HepG2 (cell line): Measurements from ENCODE around the gene LAMC3. TPM values are rescaled to one million over a fixed set of nuclear protein-coding genes. Genes with fewer than 3 reads are reported as not detected.

ENCODE experiments used
- ATAC-seq: fragments of 200-7000 bp; cut with Tn5 transposase; 3 replicates; pipeline ENCODE4 v1.9.1; 2020; ENCODE audit warnings: mild to moderate bottlenecking, moderate library complexity
- BruUV-seq: library from RNA; stranded (reverse); fragments of 400-500 nt; replicated peaks from 2 replicates; lab custom pipeline; 2021; lab: Mats Ljungman, UMichigan
- CTCF ChIA-PET: fragments of 300-600 bp; formaldehyde crosslinking; extraction: SDS; loops from one replicate; lab custom pipeline; 2021; ENCODE audit warnings: low total read pairs, inconsistent platforms, low intra/inter-chr PET ratio; lab: Yijun Ruan, JAX
- POLR2A ChIA-PET: fragments of 350-600 bp; sonication (Branson Sonifier 250); formaldehyde crosslinking; loops from one replicate; lab custom pipeline; 2020; ENCODE audit warnings: antibody characterized with exemption, inconsistent platforms; lab: Yijun Ruan, JAX
- DNase-seq: peaks from one replicate; pipeline ENCODE4 v3.0.0-alpha.2; 2015; ENCODE audit warnings: low spot score
- FAIRE-seq: peaks from 3 replicates; lab custom pipeline; 2011; peaks lifted over from hg19 to GRCh38; lab: Jason Lieb, UNC
- H2AFZ ChIP-seq: one replicate; pipeline ENCODE4 v1.6.1; 2011; ENCODE audit warnings: low read length, inconsistent platforms
- H3K27ac ChIP-seq: fragments of 300-600 bp; 3 replicates; pipeline ENCODE4 v1.8.0; 2011; ENCODE audit warnings: mixed run types, mild to moderate bottlenecking, mixed read lengths, low read length, inconsistent platforms; ENCODE audit not compliant: insufficient read depth; ENCODE audit errors: extremely low read length
- H3K27me3 ChIP-seq, 2 experiments: fragments of 200-600 bp in 1 of 2; 2 replicates in 1 of 2; 3 replicates in 1 of 2; pipeline versions ENCODE4 v1.6.0 to v1.8.0; 2011; ENCODE audit warnings: low read length in 2 of 2, mild to moderate bottlenecking in 2 of 2, moderate library complexity in 2 of 2, inconsistent platforms in 1 of 2; ENCODE audit not compliant: insufficient read depth in 2 of 2, control insufficient read depth in 1 of 2
- H3K36me3 ChIP-seq, 2 experiments: fragments of 200-600 bp in 1 of 2; replicated peaks in 1 of 2; 2 replicates in 1 of 2; 3 replicates in 1 of 2; pipeline versions ENCODE4 v1.5.1 to v1.8.0; 2011; ENCODE audit warnings: low read length in 2 of 2, inconsistent platforms in 1 of 2; ENCODE audit not compliant: insufficient read depth in 2 of 2, control insufficient read depth in 1 of 2
- H3K4me1 ChIP-seq: 2 replicates; pipeline ENCODE4 v1.5.1; 2012; ENCODE audit warnings: low read length, inconsistent platforms; ENCODE audit not compliant: insufficient read depth
- H3K4me2 ChIP-seq: 2 replicates; pipeline ENCODE4 v1.6.0; 2011; ENCODE audit warnings: low read depth, low read length, inconsistent platforms
- H3K4me3 ChIP-seq, 3 experiments: fragments of 200-600 bp in 1 of 3; sonication (generic), shearing (Covaris generic) in 1 of 3; replicated peaks in 1 of 3; 2 replicates each; pipeline ENCODE4 v1.5.1; 2011 to 2016; ENCODE audit warnings: low read length in 3 of 3, inconsistent platforms in 2 of 3, low read depth in 2 of 3, mild to moderate bottlenecking in 2 of 3, control low read depth in 1 of 3, mixed read lengths in 1 of 3; ENCODE audit not compliant: insufficient read depth in 1 of 3
- H3K79me2 ChIP-seq: one replicate; pipeline ENCODE4 v1.6.1; 2011; ENCODE audit warnings: low read length, inconsistent platforms; ENCODE audit not compliant: insufficient read depth
- H3K9ac ChIP-seq: 2 replicates; pipeline ENCODE4 v1.6.0; 2011; ENCODE audit warnings: mild to moderate bottlenecking, low read depth, low read length, inconsistent platforms; ENCODE audit not compliant: insufficient read depth
- H3K9me3 ChIP-seq: 2 replicates; pipeline ENCODE4 v1.5.1; 2012; ENCODE audit warnings: mild to moderate bottlenecking, low read length
- H4K20me1 ChIP-seq: 2 replicates; pipeline ENCODE4 v1.6.0; 2011; ENCODE audit warnings: inconsistent platforms, mild to moderate bottlenecking, low read length, moderate library complexity; ENCODE audit not compliant: insufficient read depth
- AGO2 ChIP-seq: fragments of 200-400 bp; formaldehyde crosslinking; optimal IDR thresholded peaks from 2 replicates; pipeline ENCODE3; 2017; ENCODE audit warnings: mild to moderate bottlenecking, low read depth, low read length, moderate library complexity
- HNRNPH1 ChIP-seq: fragments of 200-400 bp; formaldehyde crosslinking; optimal IDR thresholded peaks from 2 replicates; pipeline ENCODE3; 2017; ENCODE audit warnings: mild to moderate bottlenecking, low read depth, low read length
- HNRNPL ChIP-seq: fragments of 200-400 bp; formaldehyde crosslinking; IDR thresholded peaks from 2 replicates; pipeline ENCODE4 v1.6.1; 2017; ENCODE audit warnings: mild to moderate bottlenecking, low read depth, low read length
- HNRNPLL ChIP-seq: fragments of 200-400 bp; formaldehyde crosslinking; IDR thresholded peaks from 2 replicates; pipeline ENCODE4 v1.6.1; 2017; ENCODE audit warnings: mild to moderate bottlenecking, low read depth, low read length; ENCODE audit not compliant: poor library complexity, severe bottlenecking
- KDM2A ChIP-seq: sonication (generic); formaldehyde crosslinking; IDR thresholded peaks from 2 replicates; pipeline ENCODE4 v1.4.0; 2020; ENCODE audit warnings: low read depth, missing genetic modification reagents, borderline replicate concordance
- KDM5A ChIP-seq: fragments of 200-600 bp; sonication (generic); IDR thresholded peaks from 2 replicates; pipeline ENCODE4 v1.7.0; 2018; ENCODE audit warnings: antibody characterized with exemption, mild to moderate bottlenecking, low read length, borderline replicate concordance
- POLR2G ChIP-seq: fragments of 200-400 bp; formaldehyde crosslinking; IDR thresholded peaks from 2 replicates; pipeline ENCODE4 v1.6.1; 2018; ENCODE audit warnings: mild to moderate bottlenecking, low read depth, low read length, moderate library complexity
- RBM39 ChIP-seq: fragments of 200-400 bp; formaldehyde crosslinking; IDR thresholded peaks from one replicate; pipeline ENCODE4 v1.6.1; 2018; ENCODE audit warnings: antibody characterized with exemption, mild to moderate bottlenecking, low read depth, low read length; ENCODE audit not compliant: poor library complexity, severe bottlenecking
- SAP130 ChIP-seq: IDR thresholded peaks from 2 replicates; pipeline ENCODE4 v1.6.1; 2016; ENCODE audit warnings: low read depth
- XRCC5 ChIP-seq: fragments of 200-400 bp; formaldehyde crosslinking; optimal IDR thresholded peaks from 2 replicates; pipeline ENCODE3; 2017; ENCODE audit warnings: mild to moderate bottlenecking, low read length
- WGBS: methylation state at CpG from one replicate; pipeline ENCODE4 v1.1.6; 2017; ENCODE audit warnings: low lambda C conversion rate; 5-methylcytosine and 5-hydroxymethylcytosine counted together
- in situ Hi-C: cut with HindIII; loops from 2 replicates; pipeline ENCODE4 v1.10.0; 2017; ENCODE audit warnings: low pct_unique_long_range_greater_than_20kb; ENCODE audit not compliant: extremely low pct_ligation_motif_present
- intact Hi-C: fragments of 100-400 bp; cut with micrococcal nuclease; formaldehyde crosslinking; loops from one replicate; pipeline ENCODE4 v1.10.0; 2022; ENCODE audit not compliant: unreplicated experiment
- polyA plus RNA-seq, 8 experiments: library from polyadenylated mRNA; depleted of rRNA in 3 of 8; stranded (reverse) in 7 of 8; unstranded in 1 of 8; fragments of >200 nt; fragmentation: Illumina TruSeq in 4 of 8; extraction: Trizol in 4 of 8; gene quantifications; 2 replicates each; pipeline versions ENCODE4 v1.2.1 to v1.2.3, GENCODE V29; 2011 to 2016; ENCODE audit warnings: low read depth in 4 of 8, missing spikeins in 1 of 8, mixed read lengths in 1 of 8; ENCODE audit not compliant: insufficient read depth in 1 of 8
- total RNA-seq, 5 experiments: library from RNA; depleted of rRNA; stranded (reverse); fragments of >200 nt; fragmentation: Illumina TruSeq; extraction: Trizol; gene quantifications; 2 replicates each; pipeline ENCODE4 v1.2.3, GENCODE V29; 2016; ENCODE audit warnings: low read depth in 1 of 5
- TF ChIP-seq, protein P1 (sequence below): sonication (generic); formaldehyde crosslinking; conservative IDR thresholded peaks from 2 replicates; pipeline ENCODE4 v1.5.0; 2020; ENCODE audit warnings: missing genetic modification reagents
- TF ChIP-seq, protein P2 (sequence below): sonication (generic); formaldehyde crosslinking; IDR thresholded peaks from 2 replicates; pipeline ENCODE4 v1.5.1; 2020; ENCODE audit warnings: mild to moderate bottlenecking, missing genetic modification reagents, moderate library complexity
- TF ChIP-seq, protein P3 (sequence below): sonication (generic); formaldehyde crosslinking; IDR thresholded peaks from 2 replicates; pipeline ENCODE4 v1.5.0; 2020; ENCODE audit warnings: mild to moderate bottlenecking, missing genetic modification reagents, moderate library complexity
- TF ChIP-seq, protein P4 (sequence below): sonication (generic); formaldehyde crosslinking; IDR thresholded peaks from 2 replicates; pipeline ENCODE4 v1.4.0; 2020; ENCODE audit warnings: missing genetic modification reagents

LAMC3 gene
- total and polyA plus RNA-seq, 2 of the 13 experiments (the other 11 are each of a cell fraction or from before 2014, with no cell fraction given), result 0.07 to 0.57 TPM

DNA sequence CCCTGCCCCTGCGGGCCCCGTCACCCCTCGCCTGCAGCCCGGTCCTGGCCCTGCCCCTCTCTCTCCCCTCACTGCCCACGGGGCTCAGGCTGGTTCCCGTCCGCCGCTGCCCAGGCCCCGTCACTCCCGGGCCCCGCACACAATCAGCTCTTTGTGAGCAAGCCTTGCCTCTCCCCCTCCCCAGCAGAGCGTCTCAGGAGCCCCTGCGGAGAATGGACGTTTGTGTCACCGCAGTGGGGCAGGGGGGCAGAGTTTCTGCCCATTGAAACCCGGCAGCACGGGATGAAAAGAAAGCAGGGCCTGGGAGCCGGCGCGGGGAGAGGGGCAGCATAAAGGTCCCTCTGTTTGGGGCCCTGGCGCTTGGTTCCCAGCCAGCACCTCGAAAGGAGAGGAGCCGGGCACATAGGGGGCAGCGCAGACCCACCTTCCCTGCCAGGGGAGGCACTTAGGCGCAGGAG lies 102.9 kb downstream of the LAMC3 start:
- no TSS peak for BruUV-seq
- no peak for FAIRE-seq
- CTCF ChIA-PET, result no interaction called here
- Histone ChIP-seq H3K4me2 (peak overlapping the region; percentile 53), H3K4me1 (peaks cover 17% of the 10 kb centered on the region), H3K79me2 (no peaks in the 10 kb centered on the region), H3K4me3 (peak overlapping the region in 1 of 3 experiments; percentile 7; a peak in 1 of 6 replicates), H4K20me1 (no peaks in the 10 kb centered on the region), H3K36me3 (no peaks in the 10 kb centered on the region; a peak in 1 of 5 replicates), H3K9me3 (no peaks in the 10 kb centered on the region), H2AFZ (no peak overlapping the region), H3K9ac (peak overlapping the region; percentile 45), H3K27me3 (peaks cover 0 to under 1% of the 10 kb centered on the region in 2 experiments; a peak in 1 of 5 replicates), H3K27ac (peak overlapping the region; percentile 33)
- intact Hi-C loops (no loop called here), in situ Hi-C loops (no loop called here)
- 74% methylated on average over 15 of the region's 25 CpGs for WGBS
- peak; percentile 70 for DNase-seq
- POLR2A ChIA-PET, result interaction anchor here (1.8 to 3.2 kb wide), 2 partner anchors 11 to 14 kb away, joined by 8 to 15 read pairs; partner anchors contain the start of gene NUP214
- peak; percentile 69 for ATAC-seq
- peak; percentile 96 for TF ChIP-seq HNRNPL
- TF ChIP-seq RBM39, result peak; percentile 89
- TF ChIP-seq, protein P1, sequence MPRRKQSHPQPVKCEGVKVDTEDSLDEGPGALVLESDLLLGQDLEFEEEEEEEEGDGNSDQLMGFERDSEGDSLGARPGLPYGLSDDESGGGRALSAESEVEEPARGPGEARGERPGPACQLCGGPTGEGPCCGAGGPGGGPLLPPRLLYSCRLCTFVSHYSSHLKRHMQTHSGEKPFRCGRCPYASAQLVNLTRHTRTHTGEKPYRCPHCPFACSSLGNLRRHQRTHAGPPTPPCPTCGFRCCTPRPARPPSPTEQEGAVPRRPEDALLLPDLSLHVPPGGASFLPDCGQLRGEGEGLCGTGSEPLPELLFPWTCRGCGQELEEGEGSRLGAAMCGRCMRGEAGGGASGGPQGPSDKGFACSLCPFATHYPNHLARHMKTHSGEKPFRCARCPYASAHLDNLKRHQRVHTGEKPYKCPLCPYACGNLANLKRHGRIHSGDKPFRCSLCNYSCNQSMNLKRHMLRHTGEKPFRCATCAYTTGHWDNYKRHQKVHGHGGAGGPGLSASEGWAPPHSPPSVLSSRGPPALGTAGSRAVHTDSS (CRISPR knock-in tag), result no peak
- peak; percentile 37; the same call in 1 of the 2 replicates for TF ChIP-seq KDM2A (CRISPR knock-in tag)
- peak; percentile 94 for TF ChIP-seq XRCC5
- peak; percentile 17; the same call in 1 of the 2 replicates for TF ChIP-seq SAP130
- TF ChIP-seq HNRNPLL, result peak; percentile 71
- peak; percentile 54; the same call in 1 of the 2 replicates for TF ChIP-seq POLR2G
- TF ChIP-seq KDM5A, result no peak
- peak; percentile 61 for TF ChIP-seq AGO2
- TF ChIP-seq, protein P2, sequence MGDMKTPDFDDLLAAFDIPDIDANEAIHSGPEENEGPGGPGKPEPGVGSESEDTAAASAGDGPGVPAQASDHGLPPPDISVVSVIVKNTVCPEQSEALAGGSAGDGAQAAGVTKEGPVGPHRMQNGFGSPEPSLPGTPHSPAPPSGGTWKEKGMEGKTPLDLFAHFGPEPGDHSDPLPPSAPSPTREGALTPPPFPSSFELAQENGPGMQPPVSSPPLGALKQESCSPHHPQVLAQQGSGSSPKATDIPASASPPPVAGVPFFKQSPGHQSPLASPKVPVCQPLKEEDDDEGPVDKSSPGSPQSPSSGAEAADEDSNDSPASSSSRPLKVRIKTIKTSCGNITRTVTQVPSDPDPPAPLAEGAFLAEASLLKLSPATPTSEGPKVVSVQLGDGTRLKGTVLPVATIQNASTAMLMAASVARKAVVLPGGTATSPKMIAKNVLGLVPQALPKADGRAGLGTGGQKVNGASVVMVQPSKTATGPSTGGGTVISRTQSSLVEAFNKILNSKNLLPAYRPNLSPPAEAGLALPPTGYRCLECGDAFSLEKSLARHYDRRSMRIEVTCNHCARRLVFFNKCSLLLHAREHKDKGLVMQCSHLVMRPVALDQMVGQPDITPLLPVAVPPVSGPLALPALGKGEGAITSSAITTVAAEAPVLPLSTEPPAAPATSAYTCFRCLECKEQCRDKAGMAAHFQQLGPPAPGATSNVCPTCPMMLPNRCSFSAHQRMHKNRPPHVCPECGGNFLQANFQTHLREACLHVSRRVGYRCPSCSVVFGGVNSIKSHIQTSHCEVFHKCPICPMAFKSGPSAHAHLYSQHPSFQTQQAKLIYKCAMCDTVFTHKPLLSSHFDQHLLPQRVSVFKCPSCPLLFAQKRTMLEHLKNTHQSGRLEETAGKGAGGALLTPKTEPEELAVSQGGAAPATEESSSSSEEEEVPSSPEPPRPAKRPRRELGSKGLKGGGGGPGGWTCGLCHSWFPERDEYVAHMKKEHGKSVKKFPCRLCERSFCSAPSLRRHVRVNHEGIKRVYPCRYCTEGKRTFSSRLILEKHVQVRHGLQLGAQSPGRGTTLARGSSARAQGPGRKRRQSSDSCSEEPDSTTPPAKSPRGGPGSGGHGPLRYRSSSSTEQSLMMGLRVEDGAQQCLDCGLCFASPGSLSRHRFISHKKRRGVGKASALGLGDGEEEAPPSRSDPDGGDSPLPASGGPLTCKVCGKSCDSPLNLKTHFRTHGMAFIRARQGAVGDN (CRISPR knock-in tag), result peak; percentile 52; the same call in 1 of the 2 replicates
- TF ChIP-seq HNRNPH1, result peak; percentile 84
- TF ChIP-seq, protein P3, sequence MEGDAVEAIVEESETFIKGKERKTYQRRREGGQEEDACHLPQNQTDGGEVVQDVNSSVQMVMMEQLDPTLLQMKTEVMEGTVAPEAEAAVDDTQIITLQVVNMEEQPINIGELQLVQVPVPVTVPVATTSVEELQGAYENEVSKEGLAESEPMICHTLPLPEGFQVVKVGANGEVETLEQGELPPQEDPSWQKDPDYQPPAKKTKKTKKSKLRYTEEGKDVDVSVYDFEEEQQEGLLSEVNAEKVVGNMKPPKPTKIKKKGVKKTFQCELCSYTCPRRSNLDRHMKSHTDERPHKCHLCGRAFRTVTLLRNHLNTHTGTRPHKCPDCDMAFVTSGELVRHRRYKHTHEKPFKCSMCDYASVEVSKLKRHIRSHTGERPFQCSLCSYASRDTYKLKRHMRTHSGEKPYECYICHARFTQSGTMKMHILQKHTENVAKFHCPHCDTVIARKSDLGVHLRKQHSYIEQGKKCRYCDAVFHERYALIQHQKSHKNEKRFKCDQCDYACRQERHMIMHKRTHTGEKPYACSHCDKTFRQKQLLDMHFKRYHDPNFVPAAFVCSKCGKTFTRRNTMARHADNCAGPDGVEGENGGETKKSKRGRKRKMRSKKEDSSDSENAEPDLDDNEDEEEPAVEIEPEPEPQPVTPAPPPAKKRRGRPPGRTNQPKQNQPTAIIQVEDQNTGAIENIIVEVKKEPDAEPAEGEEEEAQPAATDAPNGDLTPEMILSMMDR (CRISPR knock-in tag), result peak; percentile 39; the same call in 1 of the 2 replicates
- TF ChIP-seq, protein P4, sequence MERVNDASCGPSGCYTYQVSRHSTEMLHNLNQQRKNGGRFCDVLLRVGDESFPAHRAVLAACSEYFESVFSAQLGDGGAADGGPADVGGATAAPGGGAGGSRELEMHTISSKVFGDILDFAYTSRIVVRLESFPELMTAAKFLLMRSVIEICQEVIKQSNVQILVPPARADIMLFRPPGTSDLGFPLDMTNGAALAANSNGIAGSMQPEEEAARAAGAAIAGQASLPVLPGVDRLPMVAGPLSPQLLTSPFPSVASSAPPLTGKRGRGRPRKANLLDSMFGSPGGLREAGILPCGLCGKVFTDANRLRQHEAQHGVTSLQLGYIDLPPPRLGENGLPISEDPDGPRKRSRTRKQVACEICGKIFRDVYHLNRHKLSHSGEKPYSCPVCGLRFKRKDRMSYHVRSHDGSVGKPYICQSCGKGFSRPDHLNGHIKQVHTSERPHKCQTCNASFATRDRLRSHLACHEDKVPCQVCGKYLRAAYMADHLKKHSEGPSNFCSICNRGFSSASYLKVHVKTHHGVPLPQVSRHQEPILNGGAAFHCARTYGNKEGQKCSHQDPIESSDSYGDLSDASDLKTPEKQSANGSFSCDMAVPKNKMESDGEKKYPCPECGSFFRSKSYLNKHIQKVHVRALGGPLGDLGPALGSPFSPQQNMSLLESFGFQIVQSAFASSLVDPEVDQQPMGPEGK (CRISPR knock-in tag), result peak; percentile 74
